HL-60/S4 treated with phorbol 12-myristate 13-acetate at 8.2 ng/mL for 4 days and 3 days (cell line): ENCODE results near the gene KRTAP10-3.
"Not testable (repeated sequence)": the region's sequence is repeated elsewhere in the genome, so short reads cannot be mapped to it uniquely, and the experiment has no call there.

ENCODE experiments used
- in situ Hi-C: fragments of 300-500 bp; cut with MboI; formaldehyde crosslinking; loops from 2 replicates; pipeline ENCODE4 v1.15.0; 2022; ENCODE audit warnings: low sequenced_read_pairs

The KRTAP10-3 gene

GRCh38 chr21:44590897-44591800 is 32.6 kb upstream of the KRTAP10-3 start:
- in situ Hi-C loops = not testable (repeated sequence)

- in situ Hi-C loops = no loop called here
Observed at GRCh38 chr21:44590311-44590721, 31.7 kb upstream of the KRTAP10-3 start.

GRCh38 chr21:44589586-44590305 is 31.2 kb upstream of the KRTAP10-3 start:
- in situ Hi-C loops = no loop called here

- in situ Hi-C loops = no loop called here
Observed at GRCh38 chr21:44589094-44589493, 30.5 kb upstream of the KRTAP10-3 start.

- in situ Hi-C loops = no loop called here
Observed at GRCh38 chr21:44585892-44586291, 27.3 kb upstream of the KRTAP10-3 start.

GRCh38 chr21:44583800-44584147 is 25.2 kb upstream of the KRTAP10-3 start:
- in situ Hi-C loops = no loop called here

GRCh38 chr21:44583089-44583799 is 24.6 kb upstream of the KRTAP10-3 start:
- in situ Hi-C loops = no loop called here

- in situ Hi-C loops = no loop called here
Observed at GRCh38 chr21:44582055-44582454, 23.5 kb upstream of the KRTAP10-3 start.

GRCh38 chr21:44581158-44581557 is 22.6 kb upstream of the KRTAP10-3 start:
- in situ Hi-C loops = no loop called here

GRCh38 chr21:44580231-44580821 is 21.7 kb upstream of the KRTAP10-3 start, which contains the start of gene KRTAP10-5:
Gene KRTAP10-5, minus strand, starts transcription at chr21:44580604. Its CDS starts 26 bp downstream, at chr21:44580578.
- in situ Hi-C loops = not testable (repeated sequence)

- in situ Hi-C loops = no loop called here
Observed at GRCh38 chr21:44579833-44580144, 21.2 kb upstream of the KRTAP10-3 start.

GRCh38 chr21:44579056-44579832 is 20.6 kb upstream of the KRTAP10-3 start:
- in situ Hi-C loops = no loop called here

GRCh38 chr21:44578371-44579055 is 19.9 kb upstream of the KRTAP10-3 start:
- in situ Hi-C loops = no loop called here

GRCh38 chr21:44576025-44576420 is 17.4 kb upstream of the KRTAP10-3 start:
- in situ Hi-C loops = no loop called here

GRCh38 chr21:44575307-44576024 is 16.9 kb upstream of the KRTAP10-3 start:
- in situ Hi-C loops = no loop called here

- in situ Hi-C loops = no loop called here
Observed at GRCh38 chr21:44574457-44575306, 16.1 kb upstream of the KRTAP10-3 start.

GRCh38 chr21:44573630-44574456 is 15.2 kb upstream of the KRTAP10-3 start, which contains the start of gene KRTAP10-4:
Gene KRTAP10-4, plus strand, starts transcription at chr21:44573729. Its CDS starts 30 bp downstream, at chr21:44573759.
- in situ Hi-C loops = not testable (repeated sequence)
